ENCODE results near the gene CASR.

CASR gene

GRCh38 chr3:122283796-122284445, 100.5 kb downstream of the CASR start:
- H3K36me3 ChIP-seq: no peaks in the 10 kb centered on the region
- no peaks in the 10 kb centered on the region for H4K20me1 ChIP-seq
- H3K4me3 ChIP-seq: no peak overlapping the region
- no peaks in the 10 kb centered on the region for H3K27me3 ChIP-seq
- TF ChIP-seq Cebpa-rat (IDR thresholded peaks at IDR 0.05): no peak
- H3K27ac ChIP-seq: no peak overlapping the region
- H3K9ac ChIP-seq: no peak overlapping the region
- H3K9me3 ChIP-seq (replicated peaks in 1 of 11): peaks cover 0 to 8% (median 0%) of the 10 kb centered on the region in 11 experiments; a peak in 4 of 22 replicates
- no peak overlapping the region for H3K4me2 ChIP-seq
- H3K4me1 ChIP-seq: peaks cover 0 to 20% (median 15%) of the 10 kb centered on the region in 10 experiments; a peak in 13 of 20 replicates

- H3K9me3 ChIP-seq (replicated peaks in 1 of 11): peaks cover 0 to 8% (median 0%) of the 10 kb centered on the region in 11 experiments; a peak in 4 of 22 replicates
- no peaks in the 10 kb centered on the region for H3K36me3 ChIP-seq
- H4K20me1 ChIP-seq: no peaks in the 10 kb centered on the region
- H3K4me2 ChIP-seq: no peak overlapping the region
- no peak overlapping the region for H3K9ac ChIP-seq
- no peak overlapping the region for H3K27ac ChIP-seq
- TF ChIP-seq Cebpa-rat (IDR thresholded peaks at IDR 0.05): no peak
- peaks cover 0 to 21% (median 15%) of the 10 kb centered on the region in 10 experiments; a peak in 13 of 20 replicates for H3K4me1 ChIP-seq
- no peaks in the 10 kb centered on the region for H3K27me3 ChIP-seq
- no peak overlapping the region for H3K4me3 ChIP-seq
These were observed 101.0 kb downstream of the CASR start for GRCh38 chr3:122284486-122284885.

GRCh38 chr3:122294359-122294758, 110.9 kb downstream of the CASR start:
- TF ChIP-seq Cebpa-rat (IDR thresholded peaks at IDR 0.05): no peak
- Histone ChIP-seq H3K36me3 (0 out of 22 replicates have a peak, but pooled peaks cover 0 to 3% (median 0%) of the 10 kb centered on the region in 11 experiments), H3K9me3 (replicated peaks in 1 of 11) (peaks cover 0 to 6% (median 0%) of the 10 kb centered on the region in 11 experiments; a peak in 3 of 22 replicates), H3K27me3 (no peaks in the 10 kb centered on the region), H3K4me3 (no peak overlapping the region), H3K27ac (peak overlapping the region in 6 of 11 experiments; percentile 15 to 69 (median 29); a peak in 7 of 22 replicates), H3K9ac (no peak overlapping the region), H4K20me1 (no peaks in the 10 kb centered on the region), H3K4me1 (peaks cover 27 to 49% (median 35%) of the 10 kb centered on the region in 10 experiments), H3K4me2 (peak overlapping the region in 10 of 11 experiments; percentile 50 to 77 (median 66); a peak in 19 of 22 replicates)

- no peaks in the 10 kb centered on the region for H4K20me1 ChIP-seq
These were observed 112.0 kb downstream of the CASR start for GRCh38 chr3:122295266-122296062.

GRCh38 chr3:122298239-122298638, 114.8 kb downstream of the CASR start:
- H3K36me3 ChIP-seq: 0 out of 22 replicates have a peak, but pooled peaks cover 0 to 3% (median 0%) of the 10 kb centered on the region in 11 experiments
- H3K9me3 ChIP-seq (replicated peaks in 1 of 11): peaks cover 0 to 9% (median 4%) of the 10 kb centered on the region in 11 experiments; a peak in 5 of 22 replicates
- peaks cover 30 to 49% (median 36%) of the 10 kb centered on the region in 10 experiments for H3K4me1 ChIP-seq
- H3K4me3 ChIP-seq: no peak overlapping the region
- H4K20me1 ChIP-seq: no peaks in the 10 kb centered on the region
- H3K27ac ChIP-seq: no peak overlapping the region
- no peaks in the 10 kb centered on the region for H3K27me3 ChIP-seq
- no peak overlapping the region for H3K9ac ChIP-seq
- peak overlapping the region in 8 of 11 experiments; percentile 3 to 56 (median 34); a peak in 12 of 22 replicates for H3K4me2 ChIP-seq
- TF ChIP-seq Cebpa-rat (IDR thresholded peaks at IDR 0.05): no peak

More at GRCh38 chr3:122295266-122296062, 112.0 kb downstream of the CASR start:
- H3K9ac ChIP-seq: peak overlapping the region in 2 of 11 experiments; percentile 7 to 40; a peak in 2 of 22 replicates
- 0 out of 22 replicates have a peak, but pooled peaks cover 0 to 3% (median 0%) of the 10 kb centered on the region in 11 experiments for H3K36me3 ChIP-seq
- peak overlapping the region; percentile 50 to 77 (median 66) for H3K4me2 ChIP-seq
- no peak overlapping the region for H3K4me3 ChIP-seq
- H3K27ac ChIP-seq: peak overlapping the region in 8 of 11 experiments; percentile 15 to 69 (median 34); a peak in 14 of 22 replicates
- H3K4me1 ChIP-seq: peaks cover 27 to 41% (median 32%) of the 10 kb centered on the region in 10 experiments
- H3K27me3 ChIP-seq: no peaks in the 10 kb centered on the region
- peaks cover 0 to 11% (median 5%) of the 10 kb centered on the region in 11 experiments; a peak in 6 of 22 replicates for H3K9me3 ChIP-seq (replicated peaks in 1 of 11)
- TF ChIP-seq Cebpa-rat (IDR thresholded peaks at IDR 0.05): peak in 3 of 11 experiments; percentile 6 to 41 (median 12); a peak in 1 of 22 replicates

GRCh38 chr3:122299215-122299614, 115.7 kb downstream of the CASR start:
- Histone ChIP-seq H3K4me1 (peaks cover 23 to 46% (median 34%) of the 10 kb centered on the region in 10 experiments), H3K9me3 (replicated peaks in 1 of 11) (peaks cover 0 to 9% (median 4%) of the 10 kb centered on the region in 11 experiments; a peak in 5 of 22 replicates), H4K20me1 (no peaks in the 10 kb centered on the region), H3K9ac (no peak overlapping the region), H3K27ac (no peak overlapping the region), H3K36me3 (0 out of 22 replicates have a peak, but pooled peaks cover 0 to 3% (median 0%) of the 10 kb centered on the region in 11 experiments), H3K4me3 (no peak overlapping the region), H3K27me3 (no peaks in the 10 kb centered on the region), H3K4me2 (no peak overlapping the region; a peak in 1 of 22 replicates)
- TF ChIP-seq Cebpa-rat (IDR thresholded peaks at IDR 0.05): no peak

GRCh38 chr3:122299872-122300460, 116.5 kb downstream of the CASR start:
- no peak for TF ChIP-seq Cebpa-rat (IDR thresholded peaks at IDR 0.05)
- H3K4me1 ChIP-seq: peaks cover 16 to 38% (median 27%) of the 10 kb centered on the region in 10 experiments

GRCh38 chr3:122301063-122301462, 117.6 kb downstream of the CASR start:
- no peak overlapping the region for H3K9ac ChIP-seq

More at GRCh38 chr3:122299872-122300460, 116.5 kb downstream of the CASR start:
- H3K9ac ChIP-seq: no peak overlapping the region
- no peaks in the 10 kb centered on the region for H3K27me3 ChIP-seq
- no peaks in the 10 kb centered on the region for H4K20me1 ChIP-seq
- H3K4me3 ChIP-seq: no peak overlapping the region
- H3K4me2 ChIP-seq: no peak overlapping the region
- H3K27ac ChIP-seq: no peak overlapping the region
- H3K9me3 ChIP-seq (replicated peaks in 1 of 11): peaks cover 0 to 9% (median 4%) of the 10 kb centered on the region in 11 experiments; a peak in 5 of 22 replicates
- 0 out of 22 replicates have a peak, but pooled peaks cover 0 to 3% (median 0%) of the 10 kb centered on the region in 11 experiments for H3K36me3 ChIP-seq

More at GRCh38 chr3:122301063-122301462, 117.6 kb downstream of the CASR start:
- Histone ChIP-seq H3K27me3 (no peaks in the 10 kb centered on the region), H3K36me3 (0 out of 22 replicates have a peak, but pooled peaks cover 0 to 1% (median 0%) of the 10 kb centered on the region in 11 experiments), H4K20me1 (no peaks in the 10 kb centered on the region), H3K4me1 (peaks cover 5 to 27% (median 16%) of the 10 kb centered on the region in 10 experiments; a peak in 19 of 20 replicates), H3K4me2 (peak overlapping the region in 4 of 11 experiments; percentile 7 to 22 (median 14); a peak in 2 of 22 replicates), H3K9me3 (replicated peaks in 1 of 11) (peaks cover 0 to 9% (median 4%) of the 10 kb centered on the region in 11 experiments; a peak in 5 of 22 replicates), H3K27ac (no peak overlapping the region), H3K4me3 (no peak overlapping the region)
- TF ChIP-seq Cebpa-rat (IDR thresholded peaks at IDR 0.05): no peak
